HepG2 (cell line): ENCODE measurements around the gene ELAVL3. TPM values are rescaled to one million over a fixed set of nuclear protein-coding genes. Genes with fewer than 3 reads are reported as not detected.

Experiments used
- polyA plus RNA-seq, 8 experiments: library from polyadenylated mRNA; depleted of rRNA in 3 of 8; stranded (reverse) in 7 of 8; unstranded in 1 of 8; fragments of >200 nt; fragmentation: Illumina TruSeq in 4 of 8; extraction: Trizol in 4 of 8; gene quantifications; 2 replicates each; pipeline versions ENCODE4 v1.2.1 to v1.2.3, GENCODE V29; 2011 to 2016; ENCODE audit warnings: low read depth in 4 of 8, missing spikeins in 1 of 8, mixed read lengths in 1 of 8; ENCODE audit not compliant: insufficient read depth in 1 of 8
- total RNA-seq, 5 experiments: library from RNA; depleted of rRNA; stranded (reverse); fragments of >200 nt; fragmentation: Illumina TruSeq; extraction: Trizol; gene quantifications; 2 replicates each; pipeline ENCODE4 v1.2.3, GENCODE V29; 2016; ENCODE audit warnings: low read depth in 1 of 5
- TF ChIP-seq, protein P1 (sequence below): sonication (generic); formaldehyde crosslinking; IDR thresholded peaks from 2 replicates; pipeline ENCODE4 v1.9.0; 2021; ENCODE audit warnings: missing genetic modification reagents, borderline replicate concordance
- TF ChIP-seq, protein P2 (sequence below): sonication (generic); formaldehyde crosslinking; IDR thresholded peaks from 2 replicates; pipeline ENCODE4 v1.4.0; 2020; ENCODE audit warnings: missing genetic modification reagents
- TF ChIP-seq, protein P3 (sequence below): sonication (generic); formaldehyde crosslinking; IDR thresholded peaks from 2 replicates; pipeline ENCODE4 v1.5.0; 2020; ENCODE audit warnings: mild to moderate bottlenecking, missing genetic modification reagents, moderate library complexity
- TF ChIP-seq, protein P4 (sequence below): sonication (generic); formaldehyde crosslinking; IDR thresholded peaks from 2 replicates; pipeline ENCODE4 v1.5.0; 2020; ENCODE audit warnings: missing genetic modification reagents

Gene ELAVL3
- total and polyA plus RNA-seq, 2 of the 13 experiments (the other 11 are each of a cell fraction or from before 2014, with no cell fraction given): 0.03 TPM; not detected in 1

DNA sequence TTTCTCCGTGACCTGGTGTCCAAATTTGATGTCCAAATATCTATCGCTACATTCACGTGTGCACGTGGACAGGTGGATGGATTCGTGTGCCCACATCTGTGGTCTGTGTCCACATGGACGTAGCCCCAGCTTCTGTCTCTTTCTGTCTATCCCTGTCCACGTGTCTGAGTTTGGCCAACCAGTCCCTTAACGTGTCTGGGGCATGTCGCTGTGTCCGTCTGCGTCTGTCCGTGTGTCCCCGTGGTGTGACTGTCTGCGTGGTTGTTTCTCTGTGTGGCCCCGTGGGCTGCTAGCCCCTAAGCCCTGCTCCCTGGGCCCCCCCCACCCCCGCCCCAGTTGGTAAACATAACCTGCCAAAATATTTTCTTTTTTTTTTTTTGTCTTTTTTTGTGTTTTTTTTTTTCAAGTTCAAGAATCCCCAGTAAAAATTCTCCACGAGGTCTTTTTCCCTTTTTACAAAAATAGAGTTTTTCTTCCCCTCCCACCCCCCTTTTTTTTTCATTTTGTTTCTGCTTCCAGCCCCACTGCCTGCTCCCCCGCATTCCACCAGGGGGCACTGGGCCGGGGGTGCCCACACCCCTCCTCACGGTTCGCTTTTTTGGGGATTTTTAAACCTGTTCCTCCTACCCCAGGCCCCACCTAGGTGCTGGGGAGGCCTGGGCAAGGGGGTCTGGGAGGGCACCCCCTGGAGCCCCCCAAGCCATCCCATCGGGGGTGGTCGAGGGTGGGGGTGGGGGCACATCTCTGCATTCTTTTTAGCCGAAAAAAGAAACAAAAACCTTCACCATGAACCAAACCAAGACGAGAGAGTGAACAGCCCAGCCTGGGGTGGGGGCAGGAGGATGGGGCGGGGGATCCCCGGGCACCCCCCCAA, 27.1 kb downstream of the ELAVL3 start (continued):
- TF ChIP-seq, protein P1, sequence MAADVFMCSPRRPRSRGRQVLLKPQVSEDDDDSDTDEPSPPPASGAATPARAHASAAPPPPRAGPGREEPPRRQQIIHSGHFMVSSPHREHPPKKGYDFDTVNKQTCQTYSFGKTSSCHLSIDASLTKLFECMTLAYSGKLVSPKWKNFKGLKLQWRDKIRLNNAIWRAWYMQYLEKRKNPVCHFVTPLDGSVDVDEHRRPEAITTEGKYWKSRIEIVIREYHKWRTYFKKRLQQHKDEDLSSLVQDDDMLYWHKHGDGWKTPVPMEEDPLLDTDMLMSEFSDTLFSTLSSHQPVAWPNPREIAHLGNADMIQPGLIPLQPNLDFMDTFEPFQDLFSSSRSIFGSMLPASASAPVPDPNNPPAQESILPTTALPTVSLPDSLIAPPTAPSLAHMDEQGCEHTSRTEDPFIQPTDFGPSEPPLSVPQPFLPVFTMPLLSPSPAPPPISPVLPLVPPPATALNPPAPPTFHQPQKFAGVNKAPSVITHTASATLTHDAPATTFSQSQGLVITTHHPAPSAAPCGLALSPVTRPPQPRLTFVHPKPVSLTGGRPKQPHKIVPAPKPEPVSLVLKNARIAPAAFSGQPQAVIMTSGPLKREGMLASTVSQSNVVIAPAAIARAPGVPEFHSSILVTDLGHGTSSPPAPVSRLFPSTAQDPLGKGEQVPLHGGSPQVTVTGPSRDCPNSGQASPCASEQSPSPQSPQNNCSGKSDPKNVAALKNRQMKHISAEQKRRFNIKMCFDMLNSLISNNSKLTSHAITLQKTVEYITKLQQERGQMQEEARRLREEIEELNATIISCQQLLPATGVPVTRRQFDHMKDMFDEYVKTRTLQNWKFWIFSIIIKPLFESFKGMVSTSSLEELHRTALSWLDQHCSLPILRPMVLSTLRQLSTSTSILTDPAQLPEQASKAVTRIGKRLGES (CRISPR knock-in tag): no peak
- TF ChIP-seq, protein P2, sequence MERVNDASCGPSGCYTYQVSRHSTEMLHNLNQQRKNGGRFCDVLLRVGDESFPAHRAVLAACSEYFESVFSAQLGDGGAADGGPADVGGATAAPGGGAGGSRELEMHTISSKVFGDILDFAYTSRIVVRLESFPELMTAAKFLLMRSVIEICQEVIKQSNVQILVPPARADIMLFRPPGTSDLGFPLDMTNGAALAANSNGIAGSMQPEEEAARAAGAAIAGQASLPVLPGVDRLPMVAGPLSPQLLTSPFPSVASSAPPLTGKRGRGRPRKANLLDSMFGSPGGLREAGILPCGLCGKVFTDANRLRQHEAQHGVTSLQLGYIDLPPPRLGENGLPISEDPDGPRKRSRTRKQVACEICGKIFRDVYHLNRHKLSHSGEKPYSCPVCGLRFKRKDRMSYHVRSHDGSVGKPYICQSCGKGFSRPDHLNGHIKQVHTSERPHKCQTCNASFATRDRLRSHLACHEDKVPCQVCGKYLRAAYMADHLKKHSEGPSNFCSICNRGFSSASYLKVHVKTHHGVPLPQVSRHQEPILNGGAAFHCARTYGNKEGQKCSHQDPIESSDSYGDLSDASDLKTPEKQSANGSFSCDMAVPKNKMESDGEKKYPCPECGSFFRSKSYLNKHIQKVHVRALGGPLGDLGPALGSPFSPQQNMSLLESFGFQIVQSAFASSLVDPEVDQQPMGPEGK (CRISPR knock-in tag): peak; percentile 31; the same call in 1 of the 2 replicates
- TF ChIP-seq, protein P3, sequence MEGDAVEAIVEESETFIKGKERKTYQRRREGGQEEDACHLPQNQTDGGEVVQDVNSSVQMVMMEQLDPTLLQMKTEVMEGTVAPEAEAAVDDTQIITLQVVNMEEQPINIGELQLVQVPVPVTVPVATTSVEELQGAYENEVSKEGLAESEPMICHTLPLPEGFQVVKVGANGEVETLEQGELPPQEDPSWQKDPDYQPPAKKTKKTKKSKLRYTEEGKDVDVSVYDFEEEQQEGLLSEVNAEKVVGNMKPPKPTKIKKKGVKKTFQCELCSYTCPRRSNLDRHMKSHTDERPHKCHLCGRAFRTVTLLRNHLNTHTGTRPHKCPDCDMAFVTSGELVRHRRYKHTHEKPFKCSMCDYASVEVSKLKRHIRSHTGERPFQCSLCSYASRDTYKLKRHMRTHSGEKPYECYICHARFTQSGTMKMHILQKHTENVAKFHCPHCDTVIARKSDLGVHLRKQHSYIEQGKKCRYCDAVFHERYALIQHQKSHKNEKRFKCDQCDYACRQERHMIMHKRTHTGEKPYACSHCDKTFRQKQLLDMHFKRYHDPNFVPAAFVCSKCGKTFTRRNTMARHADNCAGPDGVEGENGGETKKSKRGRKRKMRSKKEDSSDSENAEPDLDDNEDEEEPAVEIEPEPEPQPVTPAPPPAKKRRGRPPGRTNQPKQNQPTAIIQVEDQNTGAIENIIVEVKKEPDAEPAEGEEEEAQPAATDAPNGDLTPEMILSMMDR (CRISPR knock-in tag): peak; percentile 38
- TF ChIP-seq, protein P4, sequence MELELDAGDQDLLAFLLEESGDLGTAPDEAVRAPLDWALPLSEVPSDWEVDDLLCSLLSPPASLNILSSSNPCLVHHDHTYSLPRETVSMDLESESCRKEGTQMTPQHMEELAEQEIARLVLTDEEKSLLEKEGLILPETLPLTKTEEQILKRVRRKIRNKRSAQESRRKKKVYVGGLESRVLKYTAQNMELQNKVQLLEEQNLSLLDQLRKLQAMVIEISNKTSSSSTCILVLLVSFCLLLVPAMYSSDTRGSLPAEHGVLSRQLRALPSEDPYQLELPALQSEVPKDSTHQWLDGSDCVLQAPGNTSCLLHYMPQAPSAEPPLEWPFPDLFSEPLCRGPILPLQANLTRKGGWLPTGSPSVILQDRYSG: no peak
